ENCODE data around the gene NALCN.
A peak's percentile ranks its signal among the peaks of the same experiment; 100 is the strongest.

Gene NALCN

DNA sequence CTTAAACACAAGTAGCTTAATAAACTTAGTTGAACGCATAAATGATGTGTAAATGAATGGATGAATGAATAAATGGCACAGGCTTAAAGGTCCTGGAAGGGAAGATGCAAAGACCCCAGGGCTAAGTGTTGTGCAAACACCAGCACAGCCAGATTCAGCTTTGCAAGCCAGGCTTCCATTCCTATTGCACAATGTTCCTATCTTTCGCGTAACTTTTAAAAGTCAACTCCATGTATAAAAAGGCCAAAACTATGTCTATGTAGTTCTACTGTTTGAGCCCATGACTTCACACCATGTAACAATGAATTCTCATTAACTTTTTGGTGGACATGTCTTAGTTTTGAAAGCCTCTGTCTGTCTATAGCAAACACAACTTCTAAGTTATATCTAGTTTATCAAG lies 226.0 kb downstream of the NALCN start:
- DNase-seq, result no peak

- DNase-seq, result no peak
Measured at GRCh38 chr13:101185606-101186005, 230.7 kb downstream of the NALCN start.

GRCh38 chr13:101181076-101181685 lies 235.1 kb downstream of the NALCN start:
- DNase-seq, result no peak

- no peak for DNase-seq
Measured at GRCh38 chr13:101179021-101179420, 237.3 kb downstream of the NALCN start.

DNA sequence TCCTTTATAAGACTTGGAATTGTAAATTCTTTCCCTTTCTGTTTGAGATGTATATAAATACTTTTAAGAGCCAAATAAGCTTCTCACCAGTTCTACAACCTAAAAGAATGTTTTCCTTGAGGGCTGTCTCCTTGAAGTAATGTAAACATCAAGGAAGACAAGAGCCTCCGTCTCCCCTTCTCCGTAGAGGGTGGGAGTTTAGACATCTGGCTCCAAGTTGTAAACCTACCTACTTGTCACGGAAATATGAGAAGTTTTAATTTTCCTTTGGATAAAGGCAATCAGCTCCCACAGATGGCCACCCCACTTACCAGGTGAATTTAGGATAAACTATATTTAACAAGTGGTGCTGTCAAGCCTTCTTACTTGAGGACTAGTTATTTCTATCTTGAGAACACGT lies 237.9 kb downstream of the NALCN start:
- no peak for DNase-seq

DNA sequence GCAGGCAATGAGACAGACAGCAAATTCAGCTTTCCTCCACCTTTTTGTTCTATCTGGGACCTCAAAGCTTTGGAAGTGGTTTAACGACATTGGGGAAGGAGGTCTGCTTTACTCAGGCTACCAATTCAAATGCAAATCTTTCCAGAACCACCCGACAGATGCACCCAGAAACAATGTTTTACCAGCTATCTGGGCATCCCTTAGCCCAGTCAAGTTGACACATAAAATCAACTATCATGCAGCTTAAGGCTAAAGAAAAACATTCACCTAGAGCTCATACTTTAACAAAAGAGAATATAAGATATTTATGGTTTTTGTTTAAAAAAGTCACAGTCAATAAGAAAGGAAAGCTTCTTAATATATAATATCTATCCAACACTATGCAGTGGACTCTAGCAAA lies 246.0 kb downstream of the NALCN start:
- no peak for DNase-seq

DNA sequence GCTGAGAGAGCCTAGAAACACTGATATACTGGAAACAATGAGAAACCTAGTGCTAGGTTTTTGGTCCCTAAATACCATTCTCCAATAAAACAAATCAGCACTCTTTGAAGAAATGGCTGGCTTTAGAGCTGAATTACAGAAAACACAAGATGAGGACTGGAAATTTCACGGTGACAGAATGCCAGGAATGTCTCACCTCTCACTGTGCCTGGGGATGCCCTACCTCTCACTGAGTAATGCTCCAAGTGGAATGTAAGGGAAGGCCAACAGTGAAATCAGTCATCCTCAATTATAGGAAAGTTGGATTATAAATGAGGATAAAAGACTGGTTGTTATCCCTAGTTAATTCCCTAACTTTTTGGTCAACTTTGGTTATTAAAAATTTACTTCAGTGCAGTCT lies 259.0 kb downstream of the NALCN start:
- no peak for DNase-seq

DNA sequence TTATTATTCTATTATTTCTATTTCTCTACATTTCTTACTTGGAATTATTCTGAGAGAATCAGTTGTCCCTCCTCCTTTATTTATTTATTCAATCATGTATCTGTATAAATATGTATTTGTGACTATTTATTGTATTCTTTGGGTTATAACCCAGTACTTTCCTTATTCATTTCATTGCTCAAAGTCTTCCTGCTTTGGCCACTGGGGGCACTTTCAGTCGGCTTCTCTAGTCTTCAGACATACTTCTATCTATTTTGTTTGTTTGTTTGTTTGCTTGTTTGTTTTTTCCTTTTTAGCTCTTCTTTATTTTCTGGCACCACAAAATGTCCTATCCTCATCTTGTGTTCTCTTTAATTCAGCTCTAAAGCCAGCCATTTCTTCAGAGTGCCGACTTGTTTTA lies 260.4 kb downstream of the NALCN start:
- DNase-seq, result no peak

- DNase-seq, result no peak
Measured at GRCh38 chr13:101152184-101152583, 264.1 kb downstream of the NALCN start.

- DNase-seq, result no peak
Measured at GRCh38 chr13:101150998-101151397, 265.3 kb downstream of the NALCN start.

- DNase-seq, result no peak
Measured at GRCh38 chr13:101149735-101150384, 266.4 kb downstream of the NALCN start.

DNA sequence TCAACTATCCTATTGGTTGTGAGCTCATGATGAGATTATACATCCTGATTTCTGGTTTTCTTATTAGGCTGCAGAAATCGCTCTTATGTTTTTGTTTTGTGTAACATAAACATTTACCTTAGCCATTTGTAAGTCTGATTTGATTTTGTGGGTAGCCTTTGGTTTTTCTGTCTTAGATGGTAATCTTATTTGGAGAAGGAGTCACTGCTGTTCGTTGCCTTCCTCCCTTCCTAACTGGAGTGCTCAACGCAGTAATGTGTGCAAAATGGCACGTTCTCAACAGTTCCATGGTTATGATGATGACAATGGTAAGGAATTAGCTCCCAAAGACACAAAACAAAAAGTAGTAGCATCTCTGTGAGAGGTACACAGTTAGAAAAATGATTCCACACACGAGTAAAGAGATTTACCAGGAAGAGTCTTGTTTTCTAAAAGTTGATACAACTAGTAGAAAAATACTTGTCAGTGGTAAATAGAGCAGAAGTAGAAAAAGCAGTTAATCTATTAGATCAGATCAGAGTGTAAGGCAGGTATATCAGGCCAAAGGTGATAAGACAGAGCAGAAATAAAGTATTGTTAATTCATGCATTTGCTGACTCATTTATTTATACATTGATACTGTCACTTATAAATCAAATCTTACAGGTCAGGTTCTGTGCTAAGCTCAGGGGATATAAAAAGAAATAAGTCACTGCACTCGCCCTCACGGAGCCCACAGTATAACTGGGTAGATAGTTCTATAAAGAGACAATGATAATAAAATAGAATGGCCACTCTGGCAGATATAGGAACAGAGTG lies 270.0 kb downstream of the NALCN start:
- DNase-seq, result no peak

- DNase-seq, result peak; percentile 27
Measured at GRCh38 chr13:101144808-101145419, 271.4 kb downstream of the NALCN start.

DNA sequence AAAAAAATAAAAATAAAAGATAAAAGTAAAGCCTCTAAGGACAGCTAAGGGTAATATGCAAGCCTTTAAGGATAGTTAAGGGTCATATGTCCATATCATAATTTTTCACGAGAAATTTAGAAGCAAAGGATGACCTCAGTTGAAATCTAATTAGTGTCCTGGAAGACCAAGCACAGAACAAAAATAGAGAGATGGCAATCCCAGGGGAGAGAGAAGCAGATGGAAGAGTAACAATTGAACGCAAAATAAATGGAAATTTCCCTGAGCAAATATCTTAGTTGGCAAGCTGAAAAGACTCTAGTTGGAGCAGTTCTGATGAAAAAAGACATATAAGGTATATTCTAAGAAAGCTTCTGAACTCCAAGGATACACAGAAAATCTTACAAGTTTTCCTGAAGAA lies 275.4 kb downstream of the NALCN start:
- DNase-seq, result no peak

- DNase-seq, result no peak
Measured at GRCh38 chr13:101140087-101140770, 276.1 kb downstream of the NALCN start.

DNA sequence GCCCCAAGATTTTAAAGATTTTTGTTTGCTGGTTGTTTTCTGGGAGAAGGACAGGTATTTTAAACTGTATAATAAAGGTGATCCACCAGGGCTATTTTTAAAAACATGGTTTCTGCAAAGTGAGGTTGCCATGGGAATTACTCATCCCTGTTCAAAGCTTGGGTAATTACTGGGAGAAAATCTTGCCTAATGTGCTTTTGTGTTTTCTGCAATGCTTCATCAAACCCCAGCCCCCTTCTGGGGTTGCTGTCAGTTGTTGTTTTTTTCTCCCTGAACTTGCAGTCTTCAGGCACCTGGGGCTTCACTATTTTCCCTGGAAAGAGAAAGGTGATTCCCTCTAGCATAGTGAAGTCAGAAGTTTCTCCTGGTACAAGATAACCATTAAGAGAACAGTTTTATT lies 277.2 kb downstream of the NALCN start:
- DNase-seq, result no peak

GRCh38 chr13:101127741-101128353 lies 288.5 kb downstream of the NALCN start:
- peak; percentile 12 for DNase-seq

DNA sequence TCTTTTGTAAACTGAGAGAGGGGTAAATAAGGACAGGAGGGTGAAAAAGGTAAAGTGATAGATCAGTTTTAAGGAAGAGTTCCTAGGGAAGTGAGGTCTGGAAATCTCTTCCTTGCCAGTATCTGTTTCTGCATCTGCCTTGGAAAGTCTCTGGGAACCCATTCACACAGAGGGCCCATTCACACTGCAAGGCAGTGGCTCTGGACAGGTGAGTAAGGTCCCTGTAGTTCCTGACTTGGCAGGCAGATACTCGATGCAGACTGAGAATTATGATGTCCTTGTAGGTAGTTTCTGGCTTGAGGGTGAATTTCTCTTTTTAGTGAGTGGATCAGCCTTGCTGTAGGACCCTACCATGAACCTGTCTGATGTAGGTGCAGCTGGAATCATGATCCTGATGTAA lies 293.3 kb downstream of the NALCN start:
- DNase-seq, result no peak

DNA sequence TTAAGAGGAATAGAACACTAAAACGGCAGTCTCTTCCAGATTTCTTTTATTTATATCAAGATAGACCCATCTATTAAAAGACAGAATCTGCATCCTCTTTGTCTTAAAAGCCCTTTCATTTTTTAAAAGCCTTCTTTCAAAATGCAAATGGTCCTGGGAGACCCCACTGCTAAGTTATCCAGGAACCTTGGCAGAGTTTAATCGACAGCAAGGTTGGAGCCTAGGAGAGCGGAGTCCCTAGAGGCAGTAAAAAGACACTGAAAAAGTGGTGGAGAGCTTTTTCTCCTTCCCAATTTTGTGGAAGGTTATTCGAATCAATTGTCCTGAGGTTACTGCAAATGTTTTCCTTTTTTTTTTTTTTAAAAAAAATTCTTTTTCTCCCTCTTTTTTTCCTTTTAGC lies 294.7 kb downstream of the NALCN start:
- DNase-seq, result no peak

DNA sequence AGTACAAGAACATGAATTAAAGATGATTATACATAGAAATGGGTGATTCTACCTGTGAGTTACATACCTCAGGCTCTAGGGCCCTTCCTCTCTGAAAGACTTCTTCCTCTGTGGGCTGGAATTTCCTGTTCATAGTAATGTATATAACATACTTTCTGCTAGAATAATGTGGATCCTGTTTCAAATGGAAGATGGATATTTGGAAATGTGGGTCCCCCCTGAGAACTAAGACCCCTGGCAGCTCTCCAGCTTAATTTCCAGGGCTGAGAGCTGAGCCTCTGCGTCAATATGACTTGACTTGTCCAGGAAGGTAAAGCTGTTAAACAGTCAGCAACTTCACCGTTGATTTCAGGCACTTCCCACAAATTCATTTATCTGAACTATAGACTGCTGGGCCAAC lies 296.3 kb downstream of the NALCN start:
- DNase-seq, result no peak

GRCh38 chr13:101116826-101117225 lies 299.5 kb downstream of the NALCN start:
- DNase-seq, result no peak

DNA sequence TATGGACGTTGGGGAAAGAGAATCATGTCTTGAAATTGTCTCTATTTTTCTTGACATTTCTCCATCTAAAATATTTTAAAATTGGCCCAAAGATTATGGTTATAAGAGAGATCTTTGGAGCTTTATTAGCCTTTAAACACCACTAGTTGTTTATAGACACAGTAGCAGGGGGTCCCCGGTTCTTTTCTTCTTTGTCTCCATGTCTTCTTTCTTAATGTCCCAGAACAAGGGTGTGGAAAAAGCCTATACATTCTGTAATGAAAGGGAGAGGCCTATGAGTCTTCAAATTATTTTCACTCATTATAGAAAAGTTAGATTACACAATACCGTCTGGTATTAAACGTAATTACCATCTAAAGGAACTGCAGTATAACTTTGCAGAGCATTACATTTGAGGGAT lies 300.0 kb downstream of the NALCN start:
- DNase-seq, result no peak

DNA sequence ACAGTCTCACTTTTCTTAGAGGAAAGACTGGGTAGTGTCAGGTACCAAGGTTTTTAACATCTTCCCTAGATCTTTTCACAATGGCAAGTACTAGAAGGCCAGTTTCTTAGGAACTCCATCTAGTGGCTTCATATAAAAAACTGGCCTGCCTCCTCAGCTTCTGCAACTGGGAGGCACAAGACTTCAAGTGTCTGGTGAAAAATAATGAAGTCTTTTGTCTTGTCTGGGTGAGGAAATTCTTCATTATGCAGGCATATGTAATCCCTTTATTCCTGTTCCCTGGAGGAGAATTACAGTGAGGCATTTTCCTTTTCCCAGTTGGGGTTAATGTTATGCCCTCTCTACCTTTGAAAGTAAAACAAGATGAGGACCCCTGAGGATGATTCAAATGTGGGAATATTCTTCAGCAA lies 300.5 kb downstream of the NALCN start:
- DNase-seq, result no peak

Measured in stimulated activated CD4-positive, alpha-beta T cell treated with anti-CD3 and anti-CD28 coated beads, Interleukin-4, amount 100 ng/mL, for 24 hours (primary cell).